Prostate gland (tissue), 2 donors: ENCODE data around the gene EPN3. TPM values are rescaled to one million over a fixed set of nuclear protein-coding genes. Genes with fewer than 3 reads are reported as not detected.

Experiments
- DNase-seq: peaks from one replicate; pipeline ENCODE4 v3.0.0-alpha.2; 2019; ENCODE audit warnings: low spot score
- H3K27ac ChIP-seq, 2 donors: fragments of 200-600 bp; sonication (generic); 2 replicates each; pipeline ENCODE4 v1.5.1; 2017 to 2019
- H3K27me3 ChIP-seq: fragments of 200-600 bp; sonication (generic); replicated peaks from 2 replicates; pipeline ENCODE4 v1.5.1; 2019; ENCODE audit not compliant: insufficient read depth
- H3K36me3 ChIP-seq, 2 donors: fragments of 200-600 bp; sonication (generic); 1 replicate in 1 of 2; 2 replicates in 1 of 2; pipeline versions ENCODE4 v1.5.1 to v1.8.1; 2017 to 2019
- H3K4me1 ChIP-seq: fragments of 200-600 bp; sonication (generic); replicated peaks from 2 replicates; pipeline ENCODE4 v1.5.1; 2019
- H3K4me3 ChIP-seq, 2 donors: fragments of 200-600 bp; sonication (generic); 2 replicates each; pipeline ENCODE4 v1.5.1; 2017 to 2019
- H3K9me3 ChIP-seq: fragments of 200-600 bp; sonication (generic); 2 replicates; pipeline ENCODE4 v1.5.1; 2017
- POLR2A ChIP-seq: fragments of 450-650 bp; IDR thresholded peaks from one replicate; pipeline ENCODE4 v1.6.1; 2016; ENCODE audit warnings: antibody characterized with exemption, mild to moderate bottlenecking
- POLR2AphosphoS5 ChIP-seq: sonication (generic); formaldehyde crosslinking; IDR thresholded peaks from one replicate; pipeline ENCODE4 v1.6.1; 2017; ENCODE audit warnings: antibody characterized with exemption
- WGBS: methylation state at CpG from one replicate; pipeline ENCODE4 v1.1.5; 2018; 5-methylcytosine and 5-hydroxymethylcytosine counted together
- intact Hi-C: fragments of 100-400 bp; cut with DNase I; formaldehyde crosslinking; loops from one replicate; pipeline ENCODE4 v1.14.2; 2022
- total RNA-seq, 2 donors: library from RNA; depleted of rRNA; stranded (reverse); fragments of >200 nt; gene quantifications; one replicate each; pipeline ENCODE4 v1.1.0, GENCODE V29; 2016
- TF ChIP-seq, protein P1 (sequence below), 4 experiments: fragments of 200-600 bp in 2 of 4; fragments of 450-650 bp in 2 of 4; sonication (generic) in 2 of 4; IDR thresholded peaks; 1 replicate in 3 of 4; 2 replicates in 1 of 4; pipeline ENCODE4 v1.5.1; 2016 to 2019; ENCODE audit warnings: antibody characterized with exemption in 4 of 4, mild to moderate bottlenecking in 2 of 4, moderate library complexity in 2 of 4

EPN3 gene
- total RNA-seq, 2 donors from 2014 or later, result 60.8 to 108 TPM

DNA sequence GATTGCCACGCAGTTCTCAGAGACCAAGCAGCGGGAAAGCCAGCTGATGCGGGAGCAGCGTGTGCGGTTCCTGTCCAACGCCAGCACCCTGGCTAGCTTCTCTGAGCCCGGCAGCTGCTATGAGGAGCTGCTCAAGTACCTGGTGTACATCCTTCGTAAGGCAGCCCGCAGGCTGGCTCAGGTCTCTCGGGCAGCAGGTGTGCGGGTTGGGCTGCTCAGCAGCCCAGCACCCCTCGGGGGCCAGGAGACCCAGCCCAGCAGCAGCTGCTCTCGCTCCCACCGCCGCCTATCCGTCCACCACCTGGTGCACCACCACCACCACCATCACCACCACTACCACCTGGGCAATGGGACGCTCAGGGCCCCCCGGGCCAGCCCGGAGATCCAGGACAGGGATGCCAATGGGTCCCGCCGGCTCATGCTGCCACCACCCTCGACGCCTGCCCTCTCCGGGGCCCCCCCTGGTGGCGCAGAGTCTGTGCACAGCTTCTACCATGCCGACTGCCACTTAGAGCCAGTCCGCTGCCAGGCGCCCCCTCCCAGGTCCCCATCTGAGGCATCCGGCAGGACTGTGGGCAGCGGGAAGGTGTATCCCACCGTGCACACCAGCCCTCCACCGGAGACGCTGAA, 43.2 kb downstream of the EPN3 start:
- DNase-seq, result no peak
- no peak overlapping the region for H3K4me3 ChIP-seq
- no peaks in the 10 kb centered on the region for H3K27me3 ChIP-seq
- no peaks in the 10 kb centered on the region for H3K36me3 ChIP-seq
- WGBS, result 85% methylated on average over 33 of the region's 33 CpGs
- TF ChIP-seq POLR2AphosphoS5 (no peak), POLR2A (no peak)
- TF ChIP-seq, protein P1, sequence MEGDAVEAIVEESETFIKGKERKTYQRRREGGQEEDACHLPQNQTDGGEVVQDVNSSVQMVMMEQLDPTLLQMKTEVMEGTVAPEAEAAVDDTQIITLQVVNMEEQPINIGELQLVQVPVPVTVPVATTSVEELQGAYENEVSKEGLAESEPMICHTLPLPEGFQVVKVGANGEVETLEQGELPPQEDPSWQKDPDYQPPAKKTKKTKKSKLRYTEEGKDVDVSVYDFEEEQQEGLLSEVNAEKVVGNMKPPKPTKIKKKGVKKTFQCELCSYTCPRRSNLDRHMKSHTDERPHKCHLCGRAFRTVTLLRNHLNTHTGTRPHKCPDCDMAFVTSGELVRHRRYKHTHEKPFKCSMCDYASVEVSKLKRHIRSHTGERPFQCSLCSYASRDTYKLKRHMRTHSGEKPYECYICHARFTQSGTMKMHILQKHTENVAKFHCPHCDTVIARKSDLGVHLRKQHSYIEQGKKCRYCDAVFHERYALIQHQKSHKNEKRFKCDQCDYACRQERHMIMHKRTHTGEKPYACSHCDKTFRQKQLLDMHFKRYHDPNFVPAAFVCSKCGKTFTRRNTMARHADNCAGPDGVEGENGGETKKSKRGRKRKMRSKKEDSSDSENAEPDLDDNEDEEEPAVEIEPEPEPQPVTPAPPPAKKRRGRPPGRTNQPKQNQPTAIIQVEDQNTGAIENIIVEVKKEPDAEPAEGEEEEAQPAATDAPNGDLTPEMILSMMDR (IDR thresholded peaks at IDR 0.05), result no peak
- H3K4me1 ChIP-seq, result no peaks in the 10 kb centered on the region
- H3K27ac ChIP-seq, result no peak overlapping the region
- no peaks in the 10 kb centered on the region for H3K9me3 ChIP-seq
- intact Hi-C loops, result no loop called here

- Histone ChIP-seq H3K4me3 (no peak overlapping the region), H3K36me3 (no peaks in the 10 kb centered on the region), H3K27me3 (no peaks in the 10 kb centered on the region), H3K4me1 (no peaks in the 10 kb centered on the region), H3K27ac (no peak overlapping the region), H3K9me3 (no peaks in the 10 kb centered on the region)
- TF ChIP-seq, protein P1 (IDR thresholded peaks at IDR 0.05), result no peak
- TF ChIP-seq POLR2AphosphoS5, result no peak
- TF ChIP-seq POLR2A, result no peak
- intact Hi-C loops, result no loop called here
- 72% methylated on average over 13 of the region's 13 CpGs for WGBS
- no peak for DNase-seq
Measured at GRCh38 chr17:50576864-50577263, 44.3 kb downstream of the EPN3 start.

DNA sequence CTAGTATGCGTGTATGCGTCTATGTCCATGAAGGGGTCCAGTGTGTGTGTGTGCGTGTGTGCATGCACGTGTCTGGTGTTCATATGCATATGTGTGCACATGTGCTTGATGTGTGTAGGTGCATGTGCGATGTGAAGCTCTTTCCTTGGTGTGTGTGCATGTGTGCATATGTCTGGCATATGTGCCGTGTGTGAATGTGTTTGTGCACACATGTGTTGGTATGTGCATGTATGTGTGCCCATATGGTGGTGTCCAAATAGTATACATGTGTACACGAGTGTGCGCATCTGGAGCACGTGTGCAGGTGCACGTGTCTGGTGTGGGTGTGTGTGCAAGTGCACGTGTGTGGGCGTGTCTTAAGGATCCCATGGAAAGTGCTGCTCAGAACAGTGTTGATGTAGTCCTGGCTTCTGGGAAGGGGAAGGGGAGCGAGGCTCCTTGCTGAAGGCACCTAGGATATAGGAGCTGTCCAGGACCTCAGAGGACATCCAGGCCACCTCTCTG, 45.0 kb downstream of the EPN3 start:
- Histone ChIP-seq H3K36me3 (no peaks in the 10 kb centered on the region), H3K4me3 (no peak overlapping the region), H3K27ac (no peak overlapping the region), H3K4me1 (no peaks in the 10 kb centered on the region), H3K9me3 (no peaks in the 10 kb centered on the region), H3K27me3 (no peaks in the 10 kb centered on the region)
- WGBS, result 91% methylated on average over 13 of the region's 13 CpGs
- no peak for DNase-seq
- intact Hi-C loops, result no loop called here
- no peak for TF ChIP-seq POLR2A
- TF ChIP-seq, protein P1 (IDR thresholded peaks at IDR 0.05), result no peak
- no peak for TF ChIP-seq POLR2AphosphoS5

DNA sequence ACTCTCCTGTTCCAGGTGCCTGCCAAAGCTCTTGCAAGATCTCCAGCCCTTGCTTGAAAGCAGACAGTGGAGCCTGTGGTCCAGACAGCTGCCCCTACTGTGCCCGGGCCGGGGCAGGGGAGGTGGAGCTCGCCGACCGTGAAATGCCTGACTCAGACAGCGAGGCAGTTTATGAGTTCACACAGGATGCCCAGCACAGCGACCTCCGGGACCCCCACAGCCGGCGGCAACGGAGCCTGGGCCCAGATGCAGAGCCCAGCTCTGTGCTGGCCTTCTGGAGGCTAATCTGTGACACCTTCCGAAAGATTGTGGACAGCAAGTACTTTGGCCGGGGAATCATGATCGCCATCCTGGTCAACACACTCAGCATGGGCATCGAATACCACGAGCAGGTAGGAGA, 45.6 kb downstream of the EPN3 start:
- Histone ChIP-seq H3K27me3 (no peaks in the 10 kb centered on the region), H3K4me1 (no peaks in the 10 kb centered on the region), H3K27ac (no peak overlapping the region), H3K36me3 (no peaks in the 10 kb centered on the region), H3K4me3 (no peak overlapping the region), H3K9me3 (no peaks in the 10 kb centered on the region)
- DNase-seq, result no peak
- intact Hi-C loops, result no loop called here
- WGBS, result 78% methylated on average over 12 of the region's 16 CpGs
- TF ChIP-seq, protein P1 (IDR thresholded peaks at IDR 0.05), result no peak
- TF ChIP-seq POLR2AphosphoS5 (no peak), POLR2A (no peak)

DNA sequence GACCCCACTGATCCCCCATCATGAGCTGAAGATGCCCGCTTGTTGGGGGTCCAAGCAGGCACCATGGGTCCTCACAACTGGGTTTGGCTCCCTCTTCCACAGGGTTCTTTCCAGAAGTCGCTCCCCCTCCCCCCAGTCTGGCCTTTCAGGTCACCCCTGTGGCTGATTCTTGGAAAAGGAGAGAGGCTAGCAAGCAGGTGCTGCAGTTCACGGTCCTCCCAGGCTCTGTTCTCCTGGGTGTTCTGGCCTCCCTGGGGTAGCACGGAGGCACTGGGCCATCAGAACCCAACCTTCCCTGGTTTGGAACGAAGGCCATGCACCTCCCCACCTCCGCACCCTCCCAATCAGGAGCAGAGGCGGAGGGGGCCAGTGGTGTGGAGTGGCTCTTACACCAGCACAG, 46.9 kb downstream of the EPN3 start:
- Histone ChIP-seq H3K4me3 (no peak overlapping the region), H3K36me3 (no peaks in the 10 kb centered on the region), H3K9me3 (no peaks in the 10 kb centered on the region), H3K4me1 (no peaks in the 10 kb centered on the region), H3K27ac (no peak overlapping the region), H3K27me3 (no peaks in the 10 kb centered on the region)
- DNase-seq, result no peak
- intact Hi-C loops, result no loop called here
- 87% methylated on average over 7 of the region's 7 CpGs for WGBS
- TF ChIP-seq POLR2AphosphoS5, result no peak
- no peak for TF ChIP-seq POLR2A
- TF ChIP-seq, protein P1 (IDR thresholded peaks at IDR 0.05), result no peak
